HG03039 (cell line): ENCODE data around the gene TRIM2.

ENCODE experiments used
- ATAC-seq: cut with Tn5 transposase; IDR thresholded peaks from one replicate; pipeline ENCODE4 v1.9.1; 2021; ENCODE audit warnings: mild to moderate bottlenecking, moderate library complexity; ENCODE audit not compliant: unreplicated experiment

Gene TRIM2

DNA sequence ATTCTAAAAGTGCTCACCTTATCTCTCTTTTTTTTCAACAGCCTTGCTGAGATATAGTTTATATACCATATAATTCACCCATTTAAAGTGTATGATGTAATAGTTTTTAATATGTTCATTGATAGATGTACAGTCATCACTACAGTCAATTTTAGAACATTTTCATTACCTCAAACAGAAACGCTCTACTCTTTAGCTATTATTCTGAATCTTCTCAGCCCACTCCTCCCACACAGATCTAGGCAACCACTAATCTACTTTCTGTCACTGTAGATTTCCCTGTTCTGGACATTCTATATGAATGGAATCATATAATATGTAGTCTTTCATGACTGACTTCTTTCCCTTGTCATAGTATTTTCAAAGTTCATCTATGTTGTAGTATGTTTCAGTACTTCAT lies 162.8 kb downstream of the TRIM2 start:
- no peak for ATAC-seq

DNA sequence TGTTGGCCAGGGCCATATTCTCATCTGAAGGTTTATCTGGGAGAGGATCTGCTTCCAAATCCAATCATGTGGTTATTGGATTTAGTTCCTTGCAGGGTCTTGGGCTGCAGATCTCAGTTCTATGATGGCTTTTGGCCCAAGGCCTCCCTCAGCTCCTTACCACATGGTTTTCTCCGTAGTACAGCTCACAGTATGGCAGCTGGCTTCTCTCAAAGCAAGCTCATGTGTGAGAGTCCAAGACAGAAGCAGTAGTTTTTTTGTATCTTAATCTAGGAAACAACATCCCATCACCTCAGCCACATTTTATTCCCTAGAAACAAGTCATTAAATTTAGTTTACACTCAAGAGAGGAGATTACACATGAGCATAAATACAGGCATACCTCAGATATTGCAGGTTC lies 164.8 kb downstream of the TRIM2 start:
- no peak for ATAC-seq

DNA sequence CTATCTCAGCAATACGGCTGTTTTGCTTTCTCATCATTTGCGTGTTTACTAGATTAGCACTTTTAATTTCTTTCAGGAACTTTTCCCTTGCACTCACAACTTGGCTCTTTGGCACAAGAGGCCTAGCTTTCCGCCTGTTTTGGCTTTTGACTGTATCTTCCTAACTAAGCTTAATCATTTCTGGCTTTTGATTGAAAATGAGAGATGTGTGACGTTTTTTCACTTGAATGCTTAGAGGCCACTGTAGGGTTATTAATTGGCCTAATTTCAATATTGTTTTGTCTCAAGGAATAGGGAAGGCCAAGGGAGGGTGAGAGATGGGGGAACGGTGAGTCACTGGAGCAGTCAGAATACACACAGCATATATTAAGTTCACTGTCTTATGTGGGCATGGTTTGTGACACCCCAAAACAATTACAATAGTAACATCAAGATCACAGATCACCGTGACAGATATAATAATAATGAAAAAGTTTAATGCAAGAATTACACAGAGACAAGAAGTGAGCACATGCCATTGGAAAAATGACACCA lies 167.5 kb downstream of the TRIM2 start:
- ATAC-seq = no peak

DNA sequence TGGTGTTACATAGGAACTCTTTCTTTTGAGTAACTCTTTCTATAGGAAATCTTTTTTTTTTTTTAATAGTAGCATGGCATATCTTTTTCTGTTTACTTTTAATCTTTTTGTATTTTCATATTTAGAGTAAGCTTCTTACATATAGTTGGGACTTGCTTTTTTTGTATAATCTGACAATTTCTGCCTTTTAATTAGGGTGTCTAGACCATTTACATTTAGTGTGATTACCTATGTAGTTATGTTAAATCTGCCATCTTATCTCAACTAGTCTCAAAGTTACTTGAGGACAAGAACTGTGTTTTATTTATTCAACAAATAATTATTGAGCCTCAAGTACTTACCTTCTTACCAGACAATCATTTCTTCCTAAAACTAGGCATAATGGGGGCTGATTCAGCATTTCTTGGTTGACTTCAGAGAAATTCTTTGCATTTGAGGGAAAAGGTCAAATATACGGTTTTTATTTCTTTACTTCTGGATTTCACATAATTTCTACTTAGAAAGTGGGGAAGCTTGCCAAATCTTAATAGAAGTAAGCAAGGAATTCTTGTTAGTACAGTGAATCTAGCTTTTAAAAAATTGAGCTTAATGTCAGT lies 168.8 kb downstream of the TRIM2 start:
- ATAC-seq = no peak

DNA sequence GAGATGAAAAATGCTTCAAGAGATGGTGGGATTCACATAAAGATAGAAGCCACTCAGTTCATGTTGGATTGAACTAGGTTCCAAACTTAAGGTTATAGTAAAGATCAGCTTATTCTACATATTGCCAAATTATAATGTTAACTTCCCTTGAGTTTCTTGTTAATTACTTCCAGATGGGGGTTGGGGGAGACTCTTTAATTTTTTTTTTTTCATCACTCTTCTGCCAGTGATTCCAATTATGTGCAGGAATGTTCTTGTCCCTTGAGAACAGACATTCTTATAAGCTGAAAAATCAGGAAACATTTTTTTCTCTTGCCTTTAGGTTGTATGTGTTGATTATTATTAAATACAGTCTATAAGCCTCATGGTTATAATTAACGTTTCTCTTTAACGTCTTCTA lies 170.2 kb downstream of the TRIM2 start:
- no peak for ATAC-seq

DNA sequence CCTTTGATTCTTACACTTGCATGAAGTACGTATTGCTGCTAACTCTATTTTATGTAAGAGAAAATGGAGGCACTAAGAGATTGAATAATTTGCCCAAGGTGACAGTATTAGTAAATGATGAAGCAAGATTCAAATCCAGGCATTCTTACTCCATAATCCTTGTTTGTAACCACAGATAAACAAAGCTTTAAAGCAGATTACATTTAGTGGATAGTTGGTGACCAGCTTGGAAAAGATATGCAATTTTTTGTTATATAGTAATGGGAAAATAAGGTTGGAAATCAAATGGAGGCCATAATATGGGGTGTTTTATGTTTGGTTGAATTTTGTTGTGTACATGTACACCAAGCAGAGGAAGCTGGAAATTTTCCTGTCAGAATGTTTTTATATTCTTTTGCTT lies 171.1 kb downstream of the TRIM2 start:
- ATAC-seq = no peak

DNA sequence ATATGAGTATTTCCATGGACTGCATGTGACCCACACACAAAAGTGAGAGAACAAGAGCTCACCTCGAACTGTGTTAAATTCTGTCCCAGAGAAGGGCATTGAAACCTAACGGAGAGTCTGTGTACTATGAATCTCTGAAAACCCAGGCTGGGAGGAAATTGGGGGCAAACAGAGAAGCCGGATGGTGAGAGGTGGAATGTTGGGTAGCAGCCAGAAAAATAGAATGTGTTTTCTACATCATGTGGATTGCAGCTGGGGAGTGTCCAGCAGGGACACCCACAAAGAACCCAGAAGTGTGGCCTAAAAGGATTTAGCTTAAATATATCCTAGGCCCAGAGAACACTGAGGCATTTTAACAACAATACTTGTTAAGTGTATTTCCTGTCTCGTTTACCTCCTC lies 178.9 kb downstream of the TRIM2 start:
- ATAC-seq = no peak

DNA sequence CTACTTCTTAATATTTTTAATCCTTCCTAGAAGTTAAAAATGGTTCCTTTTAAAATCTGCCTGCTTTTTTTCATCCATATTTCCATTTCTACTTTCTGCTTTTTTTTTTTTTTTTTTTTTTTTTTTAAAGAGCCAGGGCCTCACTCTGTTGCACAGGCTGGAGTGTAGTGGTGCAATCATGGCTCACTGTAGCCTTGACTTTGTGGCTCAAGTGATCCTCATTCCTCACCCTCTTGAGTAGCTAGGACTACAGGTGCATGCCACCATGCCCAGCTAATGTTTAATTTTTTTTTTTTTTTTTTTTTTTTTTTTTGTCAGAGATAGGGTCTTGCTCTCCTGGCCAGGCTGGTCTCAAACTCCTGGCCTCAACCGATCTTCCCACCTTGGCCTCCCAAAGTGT lies 179.9 kb downstream of the TRIM2 start:
- ATAC-seq = no peak

DNA sequence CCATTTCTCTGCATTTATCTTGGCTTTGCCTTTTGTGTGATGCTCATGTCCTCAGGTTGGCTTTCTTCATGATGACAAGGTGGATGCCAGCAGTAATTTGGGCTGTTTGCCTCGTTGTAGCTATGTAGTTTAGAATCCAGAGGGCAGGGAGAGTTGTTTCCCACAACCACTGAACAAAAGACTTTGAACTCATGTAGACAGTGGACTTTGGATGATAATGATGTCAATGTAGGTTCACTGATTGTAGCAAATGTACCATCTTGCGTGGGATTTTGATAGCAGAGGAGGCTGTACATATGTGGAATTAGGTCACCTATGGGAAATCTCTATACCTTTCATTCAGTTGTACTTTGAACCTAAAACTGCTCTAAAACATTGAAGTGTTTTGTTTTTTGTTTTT lies 181.5 kb downstream of the TRIM2 start:
- ATAC-seq = no peak

DNA sequence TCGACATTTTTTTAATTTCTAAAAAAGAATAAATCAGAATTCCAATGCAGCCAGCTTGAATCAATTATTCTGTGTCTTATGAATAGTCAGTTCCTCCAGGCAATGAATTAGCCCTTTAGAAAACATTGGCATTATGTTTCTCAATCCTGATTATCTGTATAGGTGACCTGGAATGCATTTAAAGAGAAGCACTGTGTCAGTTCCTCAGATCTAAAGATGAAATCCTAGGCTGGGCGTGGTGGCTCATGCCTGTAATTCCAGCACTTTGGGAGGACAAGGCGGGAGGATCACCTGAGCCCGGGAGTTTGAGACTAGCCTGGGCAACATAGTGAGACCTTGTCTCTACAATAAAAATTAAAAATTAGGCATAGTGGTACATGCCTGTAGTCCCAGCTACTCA lies 183.7 kb downstream of the TRIM2 start:
- ATAC-seq = no peak
